Upper lobe of left lung (tissue), 4 donors: ENCODE results near the gene MRPL55.

Experiments
- CTCF ChIP-seq, 6 experiments: fragments of 450-650 bp in 4 of 6; fragments of 200-600 bp in 2 of 6; sonication (generic) in 2 of 6; IDR thresholded peaks; one replicate each; pipeline ENCODE4 v1.5.1; 2016 to 2019; ENCODE audit warnings: antibody characterized with exemption in 6 of 6
- EP300 ChIP-seq, 4 donors: sonication (generic); formaldehyde crosslinking; IDR thresholded peaks; one replicate each; pipeline ENCODE4 v1.5.1; 2017; ENCODE audit warnings: antibody characterized with exemption in 4 of 4, control low read depth in 2 of 4
- POLR2A ChIP-seq, 4 donors: fragments of 450-650 bp; IDR thresholded peaks; one replicate each; pipeline ENCODE4 v1.5.1; 2016 to 2017; ENCODE audit warnings: antibody characterized with exemption in 4 of 4, mild to moderate bottlenecking in 2 of 4
- POLR2AphosphoS5 ChIP-seq, 2 donors: sonication (generic); formaldehyde crosslinking; IDR thresholded peaks; one replicate each; pipeline ENCODE4 v1.5.1; 2017; ENCODE audit warnings: antibody characterized with exemption in 2 of 2

- TF ChIP-seq CTCF (IDR thresholded peaks at IDR 0.05) (peak in 3 of 6 experiments; percentile 19 to 55 (median 35)), POLR2AphosphoS5 (IDR thresholded peaks at IDR 0.05) (peak; percentile 68 to 94), POLR2A (IDR thresholded peaks at IDR 0.05) (peak in 3 of 4 donors; percentile 67 to 84 (median 72)), EP300 (IDR thresholded peaks at IDR 0.05) (peak in 1 of 4 donors; percentile 41)
Measured at GRCh38 chr1:228102791-228103620, 6.1 kb downstream of the MRPL55 start, which contains the start of gene C1orf35.
